Astrocyte of the cerebellum (primary cell): ENCODE data around the gene MAPK11.

Experiments used
- DNase-seq: peaks from one replicate; pipeline ENCODE4 v3.0.0-alpha.2; 2011; ENCODE audit warnings: low read depth
- H3K4me3 ChIP-seq: 2 replicates; pipeline ENCODE4 v1.5.1; 2011; ENCODE audit warnings: mild to moderate bottlenecking, low read depth, low read length, moderate library complexity
- CTCF ChIP-seq: IDR thresholded peaks from 2 replicates; pipeline ENCODE4 v1.5.1; 2012; ENCODE audit warnings: low read length, low read depth, moderate library complexity, mild to moderate bottlenecking; ENCODE audit errors: missing control alignments
- in situ Hi-C: cut with HindIII; loops from 2 replicates; pipeline ENCODE4 v1.10.0; 2017; ENCODE audit warnings: low sequenced_read_pairs

MAPK11 gene

DNA sequence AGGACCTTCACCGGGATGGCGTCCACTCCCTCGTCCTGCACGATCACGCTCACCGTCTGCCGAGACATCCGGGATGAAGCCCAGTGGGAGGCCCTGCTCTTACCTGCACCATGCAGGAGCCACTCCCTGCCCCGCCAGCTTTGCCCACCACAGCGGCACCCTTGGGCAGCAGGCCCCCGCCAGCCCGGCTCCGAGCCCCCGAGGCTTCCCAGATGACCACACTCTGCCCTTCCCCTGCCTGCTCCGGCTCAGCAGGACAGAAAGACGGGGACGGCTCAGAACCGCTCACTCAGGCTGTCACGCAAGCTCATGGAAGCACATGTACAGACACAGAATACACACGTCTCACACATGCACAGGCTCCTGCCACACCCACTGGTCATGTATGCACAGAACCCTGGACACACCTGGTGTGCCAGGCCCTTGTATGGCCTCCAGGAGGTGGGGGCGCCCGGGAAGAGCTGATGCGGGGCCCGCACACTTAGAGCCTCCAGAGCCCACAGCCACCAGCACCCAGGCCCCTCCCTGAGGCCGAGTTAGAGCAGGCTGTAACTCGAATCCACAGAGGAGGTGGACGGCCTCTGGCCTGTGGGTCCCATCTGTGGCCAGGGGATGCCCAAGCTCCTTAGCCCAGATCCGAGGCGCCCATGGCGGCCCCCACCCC is 8.9 kb upstream of the MAPK11 start:
- no peak for TF ChIP-seq CTCF
- DNase-seq: no peak
- in situ Hi-C loops: no loop called here
- H3K4me3 ChIP-seq: no peak overlapping the region

- in situ Hi-C loops: no loop called here
- no peak for TF ChIP-seq CTCF
- no peak overlapping the region for H3K4me3 ChIP-seq
- no peak for DNase-seq
Observed at GRCh38 chr22:50278461-50278860, 8.3 kb upstream of the MAPK11 start.

DNA sequence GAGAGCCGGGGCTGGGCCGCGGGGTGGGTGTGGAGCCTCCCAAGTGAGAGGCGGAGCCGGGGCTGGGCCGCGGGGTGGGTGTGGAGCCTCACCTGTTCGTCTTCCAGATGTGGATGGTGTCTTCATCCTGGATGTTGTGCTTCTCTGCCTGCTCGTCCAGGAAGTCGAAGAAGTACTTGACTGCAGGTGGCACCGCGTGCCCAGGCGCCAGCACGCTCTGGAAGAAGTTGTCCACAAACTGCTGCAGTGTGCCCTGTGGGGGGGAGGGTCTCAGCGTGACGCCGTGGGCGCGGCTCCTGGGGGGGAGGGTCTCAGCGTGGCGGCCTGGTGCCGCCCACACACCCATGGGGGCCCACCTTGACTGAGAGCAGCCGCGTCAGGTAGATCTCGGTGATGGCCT is 7.6 kb upstream of the MAPK11 start:
- DNase-seq: no peak
- in situ Hi-C loops: no loop called here
- no peak for TF ChIP-seq CTCF
- H3K4me3 ChIP-seq: no peak overlapping the region

DNA sequence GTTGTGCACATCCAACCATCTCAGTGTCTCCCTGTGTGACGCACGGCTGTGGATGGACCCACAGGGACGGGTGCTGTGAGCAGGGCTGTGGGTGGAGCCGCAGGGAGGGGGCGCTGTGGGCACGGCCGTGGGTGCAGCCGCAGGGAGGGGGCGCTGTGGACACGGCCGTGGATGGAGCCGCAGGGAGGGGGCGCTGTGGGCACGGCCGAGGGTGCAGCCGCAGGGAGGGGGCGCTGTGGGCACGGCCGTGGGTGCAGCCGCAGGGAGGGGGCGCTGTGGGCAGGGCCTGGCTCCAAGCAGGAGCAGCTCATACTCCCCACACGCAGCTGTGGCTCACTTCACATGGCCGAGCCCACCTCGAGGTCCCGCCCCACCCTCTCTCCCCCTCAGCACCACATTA is 6.0 kb upstream of the MAPK11 start:
- DNase-seq: no peak
- no peak overlapping the region for H3K4me3 ChIP-seq
- in situ Hi-C loops: no loop called here
- peak; percentile 41 for TF ChIP-seq CTCF

DNA sequence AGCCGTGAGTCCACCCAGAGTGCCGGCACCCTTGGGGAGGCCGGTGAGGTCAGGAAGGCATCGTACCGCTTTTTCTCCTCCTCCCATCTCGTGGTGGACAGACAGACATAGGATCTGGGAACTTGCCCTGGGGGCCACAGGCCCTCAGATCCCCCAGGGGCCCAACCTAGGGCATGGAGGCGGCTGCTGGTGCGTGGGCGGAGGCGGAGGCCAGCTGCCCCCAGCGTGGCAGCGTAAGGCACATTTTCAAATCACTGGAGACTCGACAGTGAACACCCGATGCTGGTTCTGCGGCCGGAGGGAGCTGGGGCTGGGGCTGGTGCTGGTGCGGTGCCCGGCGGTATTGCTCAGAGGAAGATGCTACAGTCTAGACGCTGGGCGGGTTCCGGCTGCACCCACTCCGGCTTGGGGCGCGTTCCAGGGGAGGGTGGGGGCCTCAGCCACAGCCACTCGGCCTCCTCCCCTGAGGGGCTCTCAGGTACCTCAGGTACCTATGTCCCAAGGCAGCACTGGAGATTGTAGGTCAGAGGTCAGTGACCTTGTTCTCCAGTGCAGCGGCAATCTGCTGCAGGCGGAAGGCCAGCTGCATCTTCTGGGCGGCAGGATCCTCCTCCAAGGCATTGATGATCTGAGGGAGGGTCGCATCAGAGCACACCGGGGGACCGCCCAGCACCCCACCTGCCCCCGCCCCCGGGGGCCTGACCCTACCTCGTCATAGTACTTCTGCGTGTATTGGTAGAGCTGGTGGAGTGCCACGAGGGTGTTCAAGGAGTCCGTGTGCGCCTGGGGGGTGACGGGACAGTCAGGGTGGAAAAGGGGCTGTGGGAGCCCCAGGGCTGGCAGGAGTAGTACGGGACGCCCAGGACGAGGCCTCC is 5.2 kb upstream of the MAPK11 start:
- no peak overlapping the region for H3K4me3 ChIP-seq
- no peak for TF ChIP-seq CTCF
- no peak for DNase-seq
- in situ Hi-C loops: no loop called here

DNA sequence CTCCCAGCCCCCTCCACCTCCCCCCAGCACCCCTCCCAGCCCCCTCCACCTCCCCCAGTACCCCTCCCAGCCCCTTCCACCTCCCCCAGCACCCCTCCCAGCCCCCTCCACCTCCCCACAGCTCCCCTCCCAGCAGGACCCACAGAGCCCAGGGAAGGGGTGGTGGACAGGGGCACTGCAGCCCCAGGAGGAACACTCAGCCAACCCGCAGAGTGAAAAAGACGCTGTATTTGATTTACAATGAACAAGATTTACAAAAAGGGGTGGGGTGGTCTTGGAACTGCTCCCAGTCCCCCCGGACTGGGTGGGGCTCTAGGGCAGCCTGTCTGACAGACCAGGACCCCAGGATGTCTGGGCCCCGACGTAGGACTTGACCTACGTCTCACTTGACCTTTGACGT is 4.6 kb upstream of the MAPK11 start:
- TF ChIP-seq CTCF: no peak
- no peak for DNase-seq

More for the DNA sequence above, 4.6 kb upstream of the MAPK11 start:
- no peak overlapping the region for H3K4me3 ChIP-seq
- in situ Hi-C loops: no loop called here
